Ramos (cell line): Measurements from ENCODE around the gene TNS3.

Experiments
- in situ Hi-C: fragments of 300-500 bp; cut with MboI; formaldehyde crosslinking; loops from one replicate; pipeline ENCODE4 v1.14.3; 2022; ENCODE audit warnings: low sequenced_read_pairs; ENCODE audit not compliant: unreplicated experiment

Gene TNS3

GRCh38 chr7:47583739-47584535 is 2.0 kb upstream of the TNS3 start:
- in situ Hi-C loops, result no loop called here

GRCh38 chr7:47582764-47583738 is 1.1 kb upstream of the TNS3 start:
- in situ Hi-C loops, result no loop called here

- in situ Hi-C loops, result no loop called here
Observed at GRCh38 chr7:47581438-47581803, 490 bp downstream of the TNS3 start.

- in situ Hi-C loops, result no loop called here
Observed at GRCh38 chr7:47580811-47581331, 1.0 kb downstream of the TNS3 start.

- in situ Hi-C loops, result no loop called here
Observed at GRCh38 chr7:47580175-47580706, 1.7 kb downstream of the TNS3 start.

GRCh38 chr7:47579458-47579857 is 2.5 kb downstream of the TNS3 start:
- in situ Hi-C loops, result no loop called here

- in situ Hi-C loops, result no loop called here
Observed at GRCh38 chr7:47578579-47579270, 3.2 kb downstream of the TNS3 start.

GRCh38 chr7:47577321-47577919 is 4.5 kb downstream of the TNS3 start:
- in situ Hi-C loops, result no loop called here

- in situ Hi-C loops, result no loop called here
Observed at GRCh38 chr7:47576866-47577306, 5.0 kb downstream of the TNS3 start.

GRCh38 chr7:47576031-47576865 is 5.7 kb downstream of the TNS3 start:
- in situ Hi-C loops, result no loop called here

- in situ Hi-C loops, result no loop called here
Observed at GRCh38 chr7:47574482-47575329, 7.2 kb downstream of the TNS3 start.

- in situ Hi-C loops, result no loop called here
Observed at GRCh38 chr7:47573758-47574481, 8.0 kb downstream of the TNS3 start.

- in situ Hi-C loops, result no loop called here
Observed at GRCh38 chr7:47572939-47573757, 8.8 kb downstream of the TNS3 start.

GRCh38 chr7:47572094-47572445 is 9.8 kb downstream of the TNS3 start:
- in situ Hi-C loops, result no loop called here

GRCh38 chr7:47571331-47572093 is 10.4 kb downstream of the TNS3 start:
- in situ Hi-C loops, result no loop called here

GRCh38 chr7:47570649-47571050 is 11.3 kb downstream of the TNS3 start:
- in situ Hi-C loops, result no loop called here
